Gastrocnemius medialis (tissue), 4 donors: ENCODE results near the gene SYTL2.

ENCODE experiments used
- POLR2A ChIP-seq, 2 donors: fragments of 450-650 bp; IDR thresholded peaks; one replicate each; pipeline ENCODE4 v1.6.1; 2017; ENCODE audit warnings: antibody characterized with exemption in 2 of 2, mild to moderate bottlenecking in 2 of 2, moderate library complexity in 2 of 2
- TF ChIP-seq, protein P1 (sequence below), 5 experiments: fragments of 450-650 bp in 3 of 5; fragments of 200-600 bp in 2 of 5; sonication (generic) in 2 of 5; IDR thresholded peaks in 4 of 5; conservative IDR thresholded peaks in 1 of 5; 1 replicate in 4 of 5; 2 replicates in 1 of 5; pipeline ENCODE4 v1.5.1; 2016 to 2019; ENCODE audit warnings: antibody characterized with exemption in 5 of 5, mild to moderate bottlenecking in 3 of 5, moderate library complexity in 3 of 5

- TF ChIP-seq, protein P1, sequence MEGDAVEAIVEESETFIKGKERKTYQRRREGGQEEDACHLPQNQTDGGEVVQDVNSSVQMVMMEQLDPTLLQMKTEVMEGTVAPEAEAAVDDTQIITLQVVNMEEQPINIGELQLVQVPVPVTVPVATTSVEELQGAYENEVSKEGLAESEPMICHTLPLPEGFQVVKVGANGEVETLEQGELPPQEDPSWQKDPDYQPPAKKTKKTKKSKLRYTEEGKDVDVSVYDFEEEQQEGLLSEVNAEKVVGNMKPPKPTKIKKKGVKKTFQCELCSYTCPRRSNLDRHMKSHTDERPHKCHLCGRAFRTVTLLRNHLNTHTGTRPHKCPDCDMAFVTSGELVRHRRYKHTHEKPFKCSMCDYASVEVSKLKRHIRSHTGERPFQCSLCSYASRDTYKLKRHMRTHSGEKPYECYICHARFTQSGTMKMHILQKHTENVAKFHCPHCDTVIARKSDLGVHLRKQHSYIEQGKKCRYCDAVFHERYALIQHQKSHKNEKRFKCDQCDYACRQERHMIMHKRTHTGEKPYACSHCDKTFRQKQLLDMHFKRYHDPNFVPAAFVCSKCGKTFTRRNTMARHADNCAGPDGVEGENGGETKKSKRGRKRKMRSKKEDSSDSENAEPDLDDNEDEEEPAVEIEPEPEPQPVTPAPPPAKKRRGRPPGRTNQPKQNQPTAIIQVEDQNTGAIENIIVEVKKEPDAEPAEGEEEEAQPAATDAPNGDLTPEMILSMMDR (IDR thresholded peaks at IDR 0.05 in 4 of 5, conservative IDR thresholded peaks at IDR 0.05 in 1 of 5) = no peak
- no peak for TF ChIP-seq POLR2A (IDR thresholded peaks at IDR 0.05)
These were observed 131.4 kb downstream of the SYTL2 start for GRCh38 chr11:85679576-85679975.
